Activated CD8-positive, alpha-beta T cell treated with anti-CD3 and anti-CD28 coated beads for 36 hours (primary cell): ENCODE results near the gene CD28. TPM values are rescaled to one million over a fixed set of nuclear protein-coding genes. Genes with fewer than 3 reads are reported as not detected.

Experiments used
- ATAC-seq: fragments of 200-7000 bp; cut with Tn5 transposase; one replicate; pipeline ENCODE4 v1.10.0; 2021; ENCODE audit warnings: mild to moderate bottlenecking, moderate library complexity
- CTCF ChIA-PET: fragments of 350-600 bp; sonication (Branson Sonifier 250); formaldehyde crosslinking; loops from one replicate; lab custom pipeline; 2021; ENCODE audit warnings: antibody characterized with exemption; lab: Charles Lee
- POLR2A ChIA-PET: fragments of 350-600 bp; sonication (Branson Sonifier 250); formaldehyde crosslinking; loops from one replicate; lab custom pipeline; 2021; ENCODE audit warnings: antibody characterized with exemption; lab: Charles Lee
- DNase-seq: peaks from one replicate; pipeline ENCODE4 v3.0.0-alpha.2; 2020
- H3K27ac Mint-ChIP-seq: one replicate; pipeline ENCODE4 v1.8.0; 2021; ENCODE audit warnings: mild to moderate bottlenecking, mixed read lengths
- H3K27me3 Mint-ChIP-seq: one replicate; pipeline ENCODE4 v1.8.0; 2021; ENCODE audit warnings: mixed read lengths
- H3K36me3 Mint-ChIP-seq: one replicate; pipeline ENCODE4 v1.8.0; 2021; ENCODE audit warnings: low read depth, mixed read lengths
- H3K4me1 Mint-ChIP-seq: one replicate; pipeline ENCODE4 v1.8.0; 2021; ENCODE audit warnings: low read depth, mixed read lengths
- H3K4me3 Mint-ChIP-seq: one replicate; pipeline ENCODE4 v1.8.0; 2021; ENCODE audit warnings: mild to moderate bottlenecking, moderate library complexity, mixed read lengths
- H3K9me3 Mint-ChIP-seq: one replicate; pipeline ENCODE4 v1.8.0; 2021; ENCODE audit warnings: mixed read lengths
- intact Hi-C: fragments of 100-400 bp; cut with micrococcal nuclease; formaldehyde crosslinking; loops from one replicate; pipeline ENCODE4 v1.10.0; 2022
- total RNA-seq, 2 experiments: library from RNA; stranded (reverse); gene quantifications; one replicate each; pipeline ENCODE4 v1.2.3, GENCODE V29; 2021
- TF ChIP-seq, protein P1 (sequence below): fragments of 200-600 bp; IDR thresholded peaks from one replicate; pipeline ENCODE4 v1.8.0; 2022; ENCODE audit warnings: antibody characterized with exemption, mild to moderate bottlenecking

CD28 gene
- total RNA-seq, 2 experiments from 2014 or later: 94.2 to 97.3 TPM

DNA sequence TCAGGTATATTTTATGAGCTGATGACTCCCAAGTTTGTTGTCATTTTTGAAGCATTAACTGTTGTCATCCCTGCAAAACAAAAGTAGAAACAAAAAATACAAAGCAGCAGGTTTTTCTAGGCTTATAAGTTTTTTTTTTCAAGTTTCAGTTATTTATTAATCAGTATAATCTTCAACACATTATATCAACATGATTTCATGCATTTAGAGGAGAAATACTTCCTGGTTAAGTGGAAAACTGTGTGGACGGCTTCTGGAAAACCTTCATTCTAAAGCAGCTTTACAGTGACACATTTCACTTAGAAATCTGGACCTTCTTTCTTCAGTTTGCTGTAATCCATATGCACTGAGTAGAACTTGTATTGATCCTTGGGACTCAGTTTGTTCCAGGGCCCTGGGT lies 34.6 kb upstream of the CD28 start:
- Mint-ChIP-seq H3K4me1 (peaks cover 34% of the 10 kb centered on the region), H3K9me3 (peaks cover 8% of the 10 kb centered on the region)

GRCh38 chr2:203672856-203673255 lies 33.6 kb upstream of the CD28 start:
- Mint-ChIP-seq H3K4me1 (peaks cover 38% of the 10 kb centered on the region), H3K4me3 (no peak overlapping the region), H3K27ac (no peak overlapping the region), H3K9me3 (peaks cover 8% of the 10 kb centered on the region), H3K27me3 (no peaks in the 10 kb centered on the region), H3K36me3 (peaks cover 3% of the 10 kb centered on the region)
- ATAC-seq (no peak), DNase-seq (no peak)
- TF ChIP-seq, protein P1, sequence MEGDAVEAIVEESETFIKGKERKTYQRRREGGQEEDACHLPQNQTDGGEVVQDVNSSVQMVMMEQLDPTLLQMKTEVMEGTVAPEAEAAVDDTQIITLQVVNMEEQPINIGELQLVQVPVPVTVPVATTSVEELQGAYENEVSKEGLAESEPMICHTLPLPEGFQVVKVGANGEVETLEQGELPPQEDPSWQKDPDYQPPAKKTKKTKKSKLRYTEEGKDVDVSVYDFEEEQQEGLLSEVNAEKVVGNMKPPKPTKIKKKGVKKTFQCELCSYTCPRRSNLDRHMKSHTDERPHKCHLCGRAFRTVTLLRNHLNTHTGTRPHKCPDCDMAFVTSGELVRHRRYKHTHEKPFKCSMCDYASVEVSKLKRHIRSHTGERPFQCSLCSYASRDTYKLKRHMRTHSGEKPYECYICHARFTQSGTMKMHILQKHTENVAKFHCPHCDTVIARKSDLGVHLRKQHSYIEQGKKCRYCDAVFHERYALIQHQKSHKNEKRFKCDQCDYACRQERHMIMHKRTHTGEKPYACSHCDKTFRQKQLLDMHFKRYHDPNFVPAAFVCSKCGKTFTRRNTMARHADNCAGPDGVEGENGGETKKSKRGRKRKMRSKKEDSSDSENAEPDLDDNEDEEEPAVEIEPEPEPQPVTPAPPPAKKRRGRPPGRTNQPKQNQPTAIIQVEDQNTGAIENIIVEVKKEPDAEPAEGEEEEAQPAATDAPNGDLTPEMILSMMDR: no peak
- ChIA-PET CTCF (no interaction called here), POLR2A (no interaction called here)
- intact Hi-C loops: loop anchor here (5.0 kb wide), 1 partner anchor 34 kb away; the partner anchor contains the start of gene CD28

More for the DNA sequence above, 34.6 kb upstream of the CD28 start:
- no peak overlapping the region for H3K4me3 Mint-ChIP-seq
- ChIA-PET POLR2A (no interaction called here), CTCF (interaction anchor here (0.8 kb wide), 1 partner anchor 182 kb away, joined by 3 read pairs; no protein-coding TSS in a partner anchor)
- ATAC-seq (no peak), DNase-seq (no peak)
- TF ChIP-seq, protein P1: no peak
- H3K27ac Mint-ChIP-seq: no peak overlapping the region
- intact Hi-C loops: loop anchor here (5.0 kb wide), 1 partner anchor 35 kb away; the partner anchor contains the start of gene CD28
- peaks cover 3% of the 10 kb centered on the region for H3K36me3 Mint-ChIP-seq
- H3K27me3 Mint-ChIP-seq: no peaks in the 10 kb centered on the region

- DNase-seq (peak; percentile 93), ATAC-seq (peak; percentile 91)
- Mint-ChIP-seq H3K9me3 (peaks cover 8% of the 10 kb centered on the region), H3K4me1 (peaks cover 36% of the 10 kb centered on the region), H3K27ac (peak overlapping the region; percentile 84), H3K27me3 (no peaks in the 10 kb centered on the region), H3K36me3 (peaks cover 3% of the 10 kb centered on the region), H3K4me3 (peak overlapping the region; percentile 20)
- ChIA-PET POLR2A (interaction anchor here (0.7 to 1.3 kb wide), 3 partner anchors 24 to 37 kb away, joined by 3 read pairs; no protein-coding TSS in a partner anchor), CTCF (interaction anchor here (0.6 kb wide), 1 partner anchor 232 kb away, joined by 3 read pairs; no protein-coding TSS in a partner anchor)
- TF ChIP-seq, protein P1: no peak
- intact Hi-C loops: loop anchor here (5.0 kb wide), 1 partner anchor 33 kb away; the partner anchor contains the start of gene CD28
Observed at GRCh38 chr2:203673933-203674332, 32.5 kb upstream of the CD28 start.

DNA sequence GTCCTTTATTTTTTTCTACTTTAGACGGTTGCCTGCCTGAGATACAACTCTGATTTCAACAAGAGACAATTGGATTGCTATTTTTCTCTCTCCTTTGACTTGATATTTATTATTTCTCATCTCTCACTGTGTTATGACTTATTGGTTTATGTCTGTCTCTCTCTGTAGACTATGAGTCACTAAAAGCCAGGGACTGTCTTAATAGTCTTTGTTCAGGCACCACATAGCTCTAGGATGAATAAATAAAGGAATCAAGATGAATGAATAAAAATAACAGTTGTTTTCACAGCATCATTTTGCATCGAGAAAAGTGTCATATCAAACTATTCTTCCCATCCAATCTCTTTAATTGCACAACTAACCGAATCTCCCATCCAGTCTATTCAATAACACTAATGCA lies 31.4 kb upstream of the CD28 start:
- no peak for ATAC-seq
- Mint-ChIP-seq H3K27ac (peak overlapping the region; percentile 17), H3K36me3 (peaks cover 3% of the 10 kb centered on the region), H3K27me3 (no peaks in the 10 kb centered on the region), H3K4me1 (peaks cover 35% of the 10 kb centered on the region), H3K9me3 (peaks cover 6% of the 10 kb centered on the region), H3K4me3 (no peak overlapping the region)
- TF ChIP-seq, protein P1: no peak
- DNase-seq: no peak
- intact Hi-C loops: no loop called here
- ChIA-PET POLR2A (no interaction called here), CTCF (interaction anchor here (1.2 kb wide), 1 partner anchor 185 kb away, joined by 3 read pairs; no protein-coding TSS in a partner anchor)

DNA sequence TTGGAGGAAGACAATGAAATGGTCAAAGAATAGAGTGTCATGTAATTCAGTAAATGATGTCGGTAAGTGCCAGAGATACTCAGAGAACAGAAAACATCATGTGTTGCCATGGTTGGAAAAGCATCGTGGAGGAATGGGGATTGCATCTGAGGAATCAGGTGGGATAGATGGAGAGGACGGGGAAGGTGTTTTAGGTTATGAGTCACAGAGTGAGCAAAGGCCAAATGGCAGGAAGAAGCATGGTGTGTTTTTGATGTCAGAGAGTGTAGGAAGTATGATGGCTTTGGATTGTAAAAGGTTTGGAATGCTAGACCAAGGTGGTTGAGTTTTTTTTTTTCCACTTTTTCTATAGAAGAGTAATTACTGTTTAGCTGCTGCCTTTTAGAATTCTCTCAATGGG lies 27.5 kb upstream of the CD28 start:
- H3K27me3 Mint-ChIP-seq: no peaks in the 10 kb centered on the region
- intact Hi-C loops: no loop called here
- H3K36me3 Mint-ChIP-seq: no peaks in the 10 kb centered on the region
- no peak overlapping the region for H3K4me3 Mint-ChIP-seq
- H3K4me1 Mint-ChIP-seq: peaks cover 45% of the 10 kb centered on the region
- ChIA-PET CTCF (no interaction called here), POLR2A (interaction anchor here (0.6 kb wide), 1 partner anchor 189 kb away, joined by 3 read pairs; no protein-coding TSS in a partner anchor)
- TF ChIP-seq, protein P1: no peak
- no peak for ATAC-seq
- H3K27ac Mint-ChIP-seq: no peak overlapping the region
- DNase-seq: no peak
- H3K9me3 Mint-ChIP-seq: peaks cover 4% of the 10 kb centered on the region
